ENCODE data around the gene SLC52A3. TPM values are rescaled to one million over a fixed set of nuclear protein-coding genes. Genes with fewer than 3 reads are reported as not detected.

SLC52A3 gene
- total and polyA plus RNA-seq, 8 donors = 0.67 to 2.9 (median 1.4) TPM

DNA sequence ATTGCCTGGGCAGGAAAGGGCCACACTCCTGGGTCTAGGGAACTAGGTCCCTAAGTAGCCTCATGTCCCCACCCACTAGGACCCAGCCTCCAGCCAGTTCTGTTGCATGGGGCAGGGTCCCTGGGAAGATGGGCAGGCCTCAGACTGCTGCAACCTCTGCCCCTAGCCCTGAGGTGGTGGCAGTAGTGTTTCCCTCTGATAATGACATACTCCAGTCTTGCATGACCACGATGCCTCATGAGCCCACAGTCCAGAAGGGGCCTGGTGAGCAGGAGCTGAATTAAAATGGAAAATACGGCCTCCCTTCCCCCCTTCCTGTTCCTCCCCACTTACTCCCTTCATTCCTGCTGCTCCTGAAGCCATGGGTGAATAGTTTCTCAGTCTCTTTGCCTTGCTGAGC, 56.7 kb downstream of the SLC52A3 start:
- Histone ChIP-seq H3K27me3 (peaks cover 0 to 13% (median 0%) of the 10 kb centered on the region in 4 donors), H3K9me3 (no peaks in the 10 kb centered on the region), H3K4me3 (no peak overlapping the region), H3K27ac (no peak overlapping the region), H3K4me1 (peaks cover 0 to 4% (median 0%) of the 10 kb centered on the region in 3 donors), H3K36me3 (no peaks in the 10 kb centered on the region)
- TF ChIP-seq, protein P1, sequence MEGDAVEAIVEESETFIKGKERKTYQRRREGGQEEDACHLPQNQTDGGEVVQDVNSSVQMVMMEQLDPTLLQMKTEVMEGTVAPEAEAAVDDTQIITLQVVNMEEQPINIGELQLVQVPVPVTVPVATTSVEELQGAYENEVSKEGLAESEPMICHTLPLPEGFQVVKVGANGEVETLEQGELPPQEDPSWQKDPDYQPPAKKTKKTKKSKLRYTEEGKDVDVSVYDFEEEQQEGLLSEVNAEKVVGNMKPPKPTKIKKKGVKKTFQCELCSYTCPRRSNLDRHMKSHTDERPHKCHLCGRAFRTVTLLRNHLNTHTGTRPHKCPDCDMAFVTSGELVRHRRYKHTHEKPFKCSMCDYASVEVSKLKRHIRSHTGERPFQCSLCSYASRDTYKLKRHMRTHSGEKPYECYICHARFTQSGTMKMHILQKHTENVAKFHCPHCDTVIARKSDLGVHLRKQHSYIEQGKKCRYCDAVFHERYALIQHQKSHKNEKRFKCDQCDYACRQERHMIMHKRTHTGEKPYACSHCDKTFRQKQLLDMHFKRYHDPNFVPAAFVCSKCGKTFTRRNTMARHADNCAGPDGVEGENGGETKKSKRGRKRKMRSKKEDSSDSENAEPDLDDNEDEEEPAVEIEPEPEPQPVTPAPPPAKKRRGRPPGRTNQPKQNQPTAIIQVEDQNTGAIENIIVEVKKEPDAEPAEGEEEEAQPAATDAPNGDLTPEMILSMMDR (IDR thresholded peaks at IDR 0.05) = no peak
- ATAC-seq = no peak
- no peak for DNase-seq
- FAIRE-seq = no peak
- intact Hi-C loops (cut with DNase I) = no loop called here
- 39 to 49% methylated on average over 2 of the region's 2 CpGs for WGBS, 2 donors

DNA sequence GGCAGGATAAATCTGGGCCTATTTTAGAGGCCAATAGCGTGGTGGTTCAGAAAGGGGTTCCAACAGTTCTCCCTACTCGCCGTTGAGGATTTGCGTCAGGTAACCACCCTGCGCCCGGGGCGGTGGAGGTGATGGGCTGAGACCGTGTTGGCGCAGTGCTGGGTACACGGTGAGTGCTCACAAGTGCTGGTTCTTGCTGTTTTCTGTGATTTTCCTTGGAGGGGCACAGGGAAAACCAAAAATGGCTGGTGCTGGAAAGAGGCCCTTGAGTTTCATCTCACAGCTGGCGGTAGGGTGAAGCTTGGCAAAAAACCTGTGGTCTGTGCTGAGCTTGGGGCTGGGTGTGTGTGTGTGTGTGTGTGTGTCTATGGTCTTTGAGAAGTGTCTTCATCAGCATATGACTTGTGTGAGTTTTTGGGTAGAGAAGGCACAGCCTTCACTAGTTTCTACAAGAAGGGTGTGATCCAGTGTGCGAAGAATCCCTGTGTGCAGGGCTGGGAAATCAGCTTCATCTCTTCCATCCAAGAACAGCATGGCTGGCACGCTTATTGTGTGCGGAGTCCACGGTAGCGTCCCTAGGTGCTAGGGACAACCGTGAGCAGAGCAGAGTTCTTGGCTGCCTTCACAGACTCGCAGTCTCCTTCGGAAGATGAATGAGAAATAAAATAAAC, 57.4 kb downstream of the SLC52A3 start:
- DNase-seq = no peak
- no peak for FAIRE-seq
- no peak overlapping the region for H3K27ac ChIP-seq
- TF ChIP-seq, protein P1 (IDR thresholded peaks at IDR 0.05) = no peak
- 74 to 75% methylated on average over 19 of the region's 19 CpGs for WGBS, 2 donors
- peaks cover 0 to 13% (median 0%) of the 10 kb centered on the region in 4 donors for H3K27me3 ChIP-seq
- no peak for ATAC-seq
- H3K4me1 ChIP-seq = peaks cover 0 to 4% (median 0%) of the 10 kb centered on the region in 3 donors
- H3K9me3 ChIP-seq = no peaks in the 10 kb centered on the region
- intact Hi-C loops (cut with DNase I) = no loop called here
- no peaks in the 10 kb centered on the region for H3K36me3 ChIP-seq
- no peak overlapping the region for H3K4me3 ChIP-seq

Other genes starting within 250 kb of the SLC52A3 start
- 10 to 100 TPM; 44.5 to 57.4 (median 49.5) TPM for gene CSNK2A1, start 224.7 kb downstream of the SLC52A3 start, total RNA-seq
- gene CSNK2A1, start 224.7 kb downstream of the SLC52A3 start, polyA plus RNA-seq = 10 to 100 TPM; 12.7 to 21.2 TPM
- gene TCF15, start 158.2 kb downstream of the SLC52A3 start, total RNA-seq = under 1 TPM in 5 of 6 donors, not detected in 1; 0.16 to 0.21 (median 0.19) TPM
- under 1 TPM; 0.45 to 0.80 TPM for gene TCF15, start 158.2 kb downstream of the SLC52A3 start, polyA plus RNA-seq
- gene SRXN1, start 115.3 kb downstream of the SLC52A3 start, total RNA-seq = 1 to 10 TPM; 5.6 to 9.4 (median 7.6) TPM
- gene SRXN1, start 115.3 kb downstream of the SLC52A3 start, polyA plus RNA-seq = 10 to 100 TPM in 1 of 2 donors, 1 to 10 TPM in 1; 4.5 to 10.5 TPM
- gene SCRT2, start 92.7 kb downstream of the SLC52A3 start, total RNA-seq = under 1 TPM in 4 of 6 donors, not detected in 2; 0.04 to 0.09 (median 0.06) TPM
- under 1 TPM; 0.19 to 0.63 TPM for gene SCRT2, start 92.7 kb downstream of the SLC52A3 start, polyA plus RNA-seq
- 1 to 10 TPM; 1.8 to 8.4 (median 2.6) TPM for gene FAM110A, start 65.2 kb upstream of the SLC52A3 start, total RNA-seq
- 1 to 10 TPM; 5.3 to 5.4 TPM for gene FAM110A, start 65.2 kb upstream of the SLC52A3 start, polyA plus RNA-seq
- under 1 TPM in 2 of 6 donors, not detected in 4; 0.03 to 0.12 TPM for gene ANGPT4, start 147.8 kb upstream of the SLC52A3 start, total RNA-seq
- gene ANGPT4, start 147.8 kb upstream of the SLC52A3 start, polyA plus RNA-seq = under 1 TPM; 0.23 to 0.34 TPM
- under 1 TPM in 3 of 6 donors, not detected in 3; 0.09 to 0.28 (median 0.21) TPM for gene RSPO4, start 233.8 kb upstream of the SLC52A3 start, total RNA-seq
- under 1 TPM; 0.08 to 0.09 TPM for gene RSPO4, start 233.8 kb upstream of the SLC52A3 start, polyA plus RNA-seq